Activated CD4-positive, alpha-beta T cell treated with anti-CD3 and anti-CD28 coated beads, Interleukin-2, amount 50 U/mL, for 1 hour (primary cell): ENCODE measurements around the gene USP3.

Source experiments
- DNase-seq: peaks from one replicate; pipeline ENCODE4 v3.0.0-alpha.2; 2020

USP3 gene, protein sequence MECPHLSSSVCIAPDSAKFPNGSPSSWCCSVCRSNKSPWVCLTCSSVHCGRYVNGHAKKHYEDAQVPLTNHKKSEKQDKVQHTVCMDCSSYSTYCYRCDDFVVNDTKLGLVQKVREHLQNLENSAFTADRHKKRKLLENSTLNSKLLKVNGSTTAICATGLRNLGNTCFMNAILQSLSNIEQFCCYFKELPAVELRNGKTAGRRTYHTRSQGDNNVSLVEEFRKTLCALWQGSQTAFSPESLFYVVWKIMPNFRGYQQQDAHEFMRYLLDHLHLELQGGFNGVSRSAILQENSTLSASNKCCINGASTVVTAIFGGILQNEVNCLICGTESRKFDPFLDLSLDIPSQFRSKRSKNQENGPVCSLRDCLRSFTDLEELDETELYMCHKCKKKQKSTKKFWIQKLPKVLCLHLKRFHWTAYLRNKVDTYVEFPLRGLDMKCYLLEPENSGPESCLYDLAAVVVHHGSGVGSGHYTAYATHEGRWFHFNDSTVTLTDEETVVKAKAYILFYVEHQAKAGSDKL

GRCh38 chr15:63504247-63504978, at the start of gene USP3:
USP3 (plus strand) TSS chr15:63504593; CDS start chr15:63504740, 147 bp downstream.
- DNase-seq = peak; percentile 92

GRCh38 chr15:63456258-63456657, 48.1 kb upstream of the USP3 start:
- no peak for DNase-seq

- DNase-seq = no peak
Measured at GRCh38 chr15:63457379-63457778, 47.0 kb upstream of the USP3 start.

- no peak for DNase-seq
Measured at GRCh38 chr15:63458026-63458425, 46.4 kb upstream of the USP3 start.

GRCh38 chr15:63458794-63459395, 45.5 kb upstream of the USP3 start:
- DNase-seq = no peak

DNA sequence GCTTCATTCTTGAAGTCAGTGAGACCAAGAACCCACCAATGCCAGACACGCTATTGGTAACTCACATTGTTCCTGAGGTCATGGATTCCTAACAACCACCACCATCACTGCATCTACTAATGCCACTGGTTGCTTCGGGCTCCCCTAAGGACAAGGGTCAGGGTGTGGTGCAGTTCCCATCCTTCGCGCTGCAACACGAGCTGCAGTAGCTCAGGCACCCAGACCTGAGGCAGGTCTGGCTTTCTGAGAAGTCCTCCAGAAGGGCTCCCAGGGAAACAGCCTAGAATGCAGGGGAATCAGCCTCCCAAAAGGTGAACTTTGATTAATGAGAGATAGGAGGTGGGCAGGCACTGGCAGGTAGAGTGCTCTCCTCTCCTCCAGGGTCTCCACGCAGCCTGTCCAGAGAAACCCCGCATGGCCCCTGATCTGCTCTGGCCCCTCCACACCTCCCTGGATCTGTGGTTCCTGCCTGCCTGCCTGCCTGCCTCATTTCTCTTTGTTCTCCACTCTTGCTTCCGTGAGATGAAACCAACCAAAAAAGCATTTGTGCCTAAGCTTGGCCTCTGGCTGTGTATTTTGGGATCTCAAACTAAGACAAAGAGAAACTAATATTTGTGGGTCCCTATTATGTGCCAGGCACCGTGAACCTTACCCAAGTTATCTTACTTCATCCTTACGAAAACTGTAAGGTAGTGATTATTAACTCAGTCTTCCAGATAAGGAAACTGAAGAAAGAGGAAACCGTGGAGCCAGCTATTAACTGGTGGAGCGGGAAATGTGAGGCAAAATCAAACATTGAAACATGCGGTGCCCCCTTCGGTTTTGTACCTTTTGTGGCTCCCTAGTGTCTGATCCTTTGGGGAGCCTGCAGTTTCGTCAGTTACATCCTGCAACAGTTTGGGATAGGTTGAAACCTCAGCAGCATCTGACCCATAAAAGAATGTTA, 43.9 kb upstream of the USP3 start:
- DNase-seq = no peak

- DNase-seq = no peak
Measured at GRCh38 chr15:63461230-63461985, 43.0 kb upstream of the USP3 start.

DNA sequence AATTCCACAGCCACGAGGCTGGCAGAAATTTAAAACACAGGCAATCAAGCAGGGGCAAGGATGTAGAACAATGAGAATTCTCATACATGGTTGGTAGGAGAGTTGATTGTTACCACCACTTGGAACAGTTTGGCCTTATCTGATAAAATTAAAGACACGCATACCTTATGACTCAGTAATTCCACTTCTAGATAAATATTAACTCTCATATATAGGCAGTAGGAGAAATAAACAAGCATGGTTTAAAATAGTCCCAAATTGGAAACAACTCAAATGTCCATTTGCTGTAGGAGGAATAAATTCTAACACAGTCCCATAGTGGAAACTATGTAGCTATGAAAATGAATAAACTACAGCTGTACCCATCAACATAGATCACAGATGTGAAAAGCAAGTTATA, 42.3 kb upstream of the USP3 start:
- DNase-seq = no peak

DNA sequence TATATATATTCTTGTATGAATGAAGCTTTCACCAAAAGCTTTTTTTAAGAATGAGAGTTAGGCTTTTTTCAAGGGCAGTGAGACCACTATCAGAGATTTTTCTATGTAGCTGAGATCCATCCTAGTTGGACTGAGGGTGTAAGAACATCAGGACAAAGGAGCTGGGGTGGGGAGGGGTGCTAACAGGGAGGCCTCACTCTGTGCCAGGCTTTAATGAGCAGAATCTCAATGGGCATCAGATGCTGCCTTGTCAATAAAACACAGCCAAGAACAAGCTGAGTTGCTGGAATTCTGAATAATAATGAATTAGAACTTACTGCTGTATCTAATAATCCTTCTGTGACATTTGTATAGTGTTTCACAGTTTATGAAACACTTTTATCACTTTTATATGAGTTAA, 41.4 kb upstream of the USP3 start:
- DNase-seq = no peak

GRCh38 chr15:63463793-63464192, 40.6 kb upstream of the USP3 start:
- no peak for DNase-seq

- no peak for DNase-seq
Measured at GRCh38 chr15:63465104-63465503, 39.3 kb upstream of the USP3 start.

- DNase-seq = no peak
Measured at GRCh38 chr15:63466378-63467192, 37.8 kb upstream of the USP3 start.

DNA sequence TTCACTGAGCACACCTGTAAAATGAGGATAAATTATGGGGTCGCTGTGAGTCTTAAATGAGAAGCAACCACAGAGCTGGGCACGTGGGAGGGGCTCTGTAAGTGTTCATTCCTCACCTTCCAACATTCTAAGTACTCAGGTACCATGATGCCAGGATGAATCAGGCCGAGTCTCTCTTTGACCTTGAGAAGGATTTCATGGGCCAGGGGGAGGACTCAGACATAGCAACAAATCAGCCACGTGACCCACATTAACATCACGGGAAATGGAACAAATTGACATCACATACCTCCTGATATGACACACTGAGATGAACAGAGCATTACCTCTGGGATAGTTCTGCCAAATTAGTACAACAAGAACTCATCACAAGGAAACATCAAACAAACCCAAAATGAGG, 35.2 kb upstream of the USP3 start:
- DNase-seq = no peak

GRCh38 chr15:63469984-63470383, 34.4 kb upstream of the USP3 start:
- no peak for DNase-seq

DNA sequence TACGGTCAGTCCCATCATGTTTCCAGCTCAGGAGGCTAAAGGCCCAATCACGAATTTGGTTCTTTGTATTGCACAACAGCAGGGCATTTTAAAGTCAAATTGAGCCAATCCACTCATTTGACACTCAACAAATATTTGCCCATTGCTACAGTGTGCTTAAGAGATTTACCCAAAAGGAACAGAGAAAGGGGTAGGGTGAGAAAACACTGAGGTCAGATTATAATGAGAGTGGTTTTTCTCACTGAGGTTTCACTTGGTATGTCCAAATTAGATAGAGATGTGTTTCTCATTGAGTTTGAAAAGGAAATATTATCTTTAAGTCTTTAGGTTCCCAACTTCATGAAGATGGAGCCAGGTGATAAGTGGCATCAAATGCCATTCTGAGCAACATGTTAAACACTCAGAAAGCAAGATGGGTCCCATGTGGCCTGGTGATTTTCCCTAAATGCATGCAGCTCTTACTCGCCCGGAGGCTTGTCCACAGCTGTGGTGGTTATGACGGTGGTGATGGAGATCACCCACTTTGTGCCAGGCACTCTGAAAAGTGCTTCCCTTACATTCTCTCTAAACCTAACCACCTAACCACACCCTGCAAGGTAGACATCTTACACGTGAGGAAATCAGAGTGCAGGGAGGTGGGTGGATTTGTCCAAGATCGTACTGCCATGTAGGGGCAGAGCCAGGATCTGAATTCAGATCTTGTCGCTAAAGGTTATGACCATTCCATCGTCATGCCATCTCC, 31.2 kb upstream of the USP3 start:
- peak; percentile 18 for DNase-seq

- no peak for DNase-seq
Measured at GRCh38 chr15:63473749-63473998, 30.7 kb upstream of the USP3 start.

- peak; percentile 53 for DNase-seq
Measured at GRCh38 chr15:63473999-63474809, 30.2 kb upstream of the USP3 start.

DNA sequence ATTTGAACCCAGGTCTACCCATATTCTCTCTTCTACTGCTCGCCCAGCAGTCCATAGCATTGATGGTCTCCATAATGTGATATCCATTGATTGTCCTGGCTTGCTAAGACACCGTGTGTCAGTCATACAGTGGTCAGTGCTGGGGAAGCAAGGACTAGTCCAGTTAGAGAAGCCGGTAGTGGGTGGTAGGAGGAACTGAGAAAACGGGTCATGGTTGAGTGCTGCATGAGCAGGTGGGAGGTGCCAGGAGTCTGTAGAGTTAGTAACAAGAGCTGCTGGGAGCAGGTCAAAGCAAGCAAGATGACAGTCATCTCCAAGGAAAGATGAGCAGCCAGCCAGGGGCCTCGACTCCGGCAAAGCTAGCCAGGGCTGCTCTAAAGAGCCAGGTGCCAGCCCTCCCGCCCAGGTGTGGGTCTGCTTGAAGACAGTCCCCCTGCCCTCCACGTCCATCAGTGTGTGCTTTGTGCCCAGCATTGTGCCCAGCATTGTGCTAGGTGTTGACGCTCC, 29.5 kb upstream of the USP3 start:
- no peak for DNase-seq

GRCh38 chr15:63475707-63476106, 28.7 kb upstream of the USP3 start:
- DNase-seq = no peak
